Measurements from ENCODE around the gene ANP32E. TPM values are rescaled to one million over a fixed set of nuclear protein-coding genes. Genes with fewer than 3 reads are reported as not detected.

The ANP32E gene
- total and polyA plus RNA-seq, 9 of the 15 experiments (the other 6 are each of a cell fraction or from before 2014, with no cell fraction given), result 60.4 to 197 (median 104) TPM

DNA sequence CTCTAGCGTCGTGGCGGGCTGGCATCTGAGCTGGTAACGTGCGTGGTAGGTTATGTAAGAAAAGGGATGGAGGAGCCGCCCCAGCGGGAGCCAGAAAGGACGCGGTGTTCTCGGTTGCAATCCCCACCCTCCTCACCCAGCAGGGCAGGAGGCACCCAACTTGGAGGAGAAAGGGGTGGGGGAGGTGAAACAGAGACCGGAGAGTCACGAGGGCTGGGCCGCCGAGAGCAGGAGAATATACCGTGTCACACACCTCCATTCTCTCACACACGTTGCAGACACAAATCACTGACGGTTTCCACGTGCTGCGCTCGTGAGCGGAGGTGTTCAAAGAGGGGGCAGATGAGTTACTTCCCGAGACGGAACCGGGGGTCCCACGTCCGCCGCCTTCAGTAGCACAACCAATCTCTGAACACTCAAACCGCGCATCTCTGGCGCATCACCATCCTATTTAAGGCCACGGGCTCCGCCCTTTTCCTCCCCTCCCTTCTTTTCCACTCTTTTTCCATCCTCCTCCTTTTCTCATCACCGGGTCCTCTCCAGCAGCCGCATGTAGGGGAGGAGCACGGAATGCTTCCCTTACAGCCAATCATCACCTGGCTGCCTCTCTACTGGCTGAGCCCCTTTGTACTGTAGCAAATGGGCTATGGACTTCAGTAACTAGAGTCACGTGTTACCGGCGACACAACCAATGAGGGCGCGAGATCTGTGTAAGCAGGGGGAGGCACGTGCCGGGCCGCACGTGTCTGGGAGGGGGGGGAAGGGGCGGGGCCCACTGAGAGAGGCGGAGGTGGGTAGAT is 46.0 kb upstream of the ANP32E start, which contains the start of gene CIART:
Gene CIART (plus strand): TSS at position 797 of the 800 bp plus-strand sequence. CDS start 714 bp downstream, outside the sequence.
- no peak within 1 kb of the TSS for H3K4me3 ChIP-seq
- DNase-seq (ENCODE audit: extremely low read depth in 1 of 4, low spot score in 3 of 4), result peak in 2 of 4 experiments; percentile 36 to 52
- TF ChIP-seq ELF4 (CRISPR knock-in tag; IDR thresholded peaks at IDR 0.05) (no peak), GTF2E2 (tag; IDR thresholded peaks at IDR 0.05) (no peak), E2F6 (IDR thresholded peaks at IDR 0.05; ENCODE audit: borderline replicate concordance in 1 of 2, extremely low read depth in 1 of 2, insufficient read depth in 1 of 2, insufficient read length in 1 of 2, low read depth in 1 of 2, low read length in 1 of 2, poor library complexity in 1 of 2, severe bottlenecking in 1 of 2) (peak in 1 of 2 experiments; percentile 57), PHB2 (IDR thresholded peaks at IDR 0.05; ENCODE audit: low read depth) (no peak), L3MBTL2 (IDR thresholded peaks at IDR 0.05) (peak; percentile 37; the same call in 1 of the 2 replicates), ZNF444 (CRISPR knock-in tag; IDR thresholded peaks at IDR 0.05) (no peak)
- TF ChIP-seq, protein P1, sequence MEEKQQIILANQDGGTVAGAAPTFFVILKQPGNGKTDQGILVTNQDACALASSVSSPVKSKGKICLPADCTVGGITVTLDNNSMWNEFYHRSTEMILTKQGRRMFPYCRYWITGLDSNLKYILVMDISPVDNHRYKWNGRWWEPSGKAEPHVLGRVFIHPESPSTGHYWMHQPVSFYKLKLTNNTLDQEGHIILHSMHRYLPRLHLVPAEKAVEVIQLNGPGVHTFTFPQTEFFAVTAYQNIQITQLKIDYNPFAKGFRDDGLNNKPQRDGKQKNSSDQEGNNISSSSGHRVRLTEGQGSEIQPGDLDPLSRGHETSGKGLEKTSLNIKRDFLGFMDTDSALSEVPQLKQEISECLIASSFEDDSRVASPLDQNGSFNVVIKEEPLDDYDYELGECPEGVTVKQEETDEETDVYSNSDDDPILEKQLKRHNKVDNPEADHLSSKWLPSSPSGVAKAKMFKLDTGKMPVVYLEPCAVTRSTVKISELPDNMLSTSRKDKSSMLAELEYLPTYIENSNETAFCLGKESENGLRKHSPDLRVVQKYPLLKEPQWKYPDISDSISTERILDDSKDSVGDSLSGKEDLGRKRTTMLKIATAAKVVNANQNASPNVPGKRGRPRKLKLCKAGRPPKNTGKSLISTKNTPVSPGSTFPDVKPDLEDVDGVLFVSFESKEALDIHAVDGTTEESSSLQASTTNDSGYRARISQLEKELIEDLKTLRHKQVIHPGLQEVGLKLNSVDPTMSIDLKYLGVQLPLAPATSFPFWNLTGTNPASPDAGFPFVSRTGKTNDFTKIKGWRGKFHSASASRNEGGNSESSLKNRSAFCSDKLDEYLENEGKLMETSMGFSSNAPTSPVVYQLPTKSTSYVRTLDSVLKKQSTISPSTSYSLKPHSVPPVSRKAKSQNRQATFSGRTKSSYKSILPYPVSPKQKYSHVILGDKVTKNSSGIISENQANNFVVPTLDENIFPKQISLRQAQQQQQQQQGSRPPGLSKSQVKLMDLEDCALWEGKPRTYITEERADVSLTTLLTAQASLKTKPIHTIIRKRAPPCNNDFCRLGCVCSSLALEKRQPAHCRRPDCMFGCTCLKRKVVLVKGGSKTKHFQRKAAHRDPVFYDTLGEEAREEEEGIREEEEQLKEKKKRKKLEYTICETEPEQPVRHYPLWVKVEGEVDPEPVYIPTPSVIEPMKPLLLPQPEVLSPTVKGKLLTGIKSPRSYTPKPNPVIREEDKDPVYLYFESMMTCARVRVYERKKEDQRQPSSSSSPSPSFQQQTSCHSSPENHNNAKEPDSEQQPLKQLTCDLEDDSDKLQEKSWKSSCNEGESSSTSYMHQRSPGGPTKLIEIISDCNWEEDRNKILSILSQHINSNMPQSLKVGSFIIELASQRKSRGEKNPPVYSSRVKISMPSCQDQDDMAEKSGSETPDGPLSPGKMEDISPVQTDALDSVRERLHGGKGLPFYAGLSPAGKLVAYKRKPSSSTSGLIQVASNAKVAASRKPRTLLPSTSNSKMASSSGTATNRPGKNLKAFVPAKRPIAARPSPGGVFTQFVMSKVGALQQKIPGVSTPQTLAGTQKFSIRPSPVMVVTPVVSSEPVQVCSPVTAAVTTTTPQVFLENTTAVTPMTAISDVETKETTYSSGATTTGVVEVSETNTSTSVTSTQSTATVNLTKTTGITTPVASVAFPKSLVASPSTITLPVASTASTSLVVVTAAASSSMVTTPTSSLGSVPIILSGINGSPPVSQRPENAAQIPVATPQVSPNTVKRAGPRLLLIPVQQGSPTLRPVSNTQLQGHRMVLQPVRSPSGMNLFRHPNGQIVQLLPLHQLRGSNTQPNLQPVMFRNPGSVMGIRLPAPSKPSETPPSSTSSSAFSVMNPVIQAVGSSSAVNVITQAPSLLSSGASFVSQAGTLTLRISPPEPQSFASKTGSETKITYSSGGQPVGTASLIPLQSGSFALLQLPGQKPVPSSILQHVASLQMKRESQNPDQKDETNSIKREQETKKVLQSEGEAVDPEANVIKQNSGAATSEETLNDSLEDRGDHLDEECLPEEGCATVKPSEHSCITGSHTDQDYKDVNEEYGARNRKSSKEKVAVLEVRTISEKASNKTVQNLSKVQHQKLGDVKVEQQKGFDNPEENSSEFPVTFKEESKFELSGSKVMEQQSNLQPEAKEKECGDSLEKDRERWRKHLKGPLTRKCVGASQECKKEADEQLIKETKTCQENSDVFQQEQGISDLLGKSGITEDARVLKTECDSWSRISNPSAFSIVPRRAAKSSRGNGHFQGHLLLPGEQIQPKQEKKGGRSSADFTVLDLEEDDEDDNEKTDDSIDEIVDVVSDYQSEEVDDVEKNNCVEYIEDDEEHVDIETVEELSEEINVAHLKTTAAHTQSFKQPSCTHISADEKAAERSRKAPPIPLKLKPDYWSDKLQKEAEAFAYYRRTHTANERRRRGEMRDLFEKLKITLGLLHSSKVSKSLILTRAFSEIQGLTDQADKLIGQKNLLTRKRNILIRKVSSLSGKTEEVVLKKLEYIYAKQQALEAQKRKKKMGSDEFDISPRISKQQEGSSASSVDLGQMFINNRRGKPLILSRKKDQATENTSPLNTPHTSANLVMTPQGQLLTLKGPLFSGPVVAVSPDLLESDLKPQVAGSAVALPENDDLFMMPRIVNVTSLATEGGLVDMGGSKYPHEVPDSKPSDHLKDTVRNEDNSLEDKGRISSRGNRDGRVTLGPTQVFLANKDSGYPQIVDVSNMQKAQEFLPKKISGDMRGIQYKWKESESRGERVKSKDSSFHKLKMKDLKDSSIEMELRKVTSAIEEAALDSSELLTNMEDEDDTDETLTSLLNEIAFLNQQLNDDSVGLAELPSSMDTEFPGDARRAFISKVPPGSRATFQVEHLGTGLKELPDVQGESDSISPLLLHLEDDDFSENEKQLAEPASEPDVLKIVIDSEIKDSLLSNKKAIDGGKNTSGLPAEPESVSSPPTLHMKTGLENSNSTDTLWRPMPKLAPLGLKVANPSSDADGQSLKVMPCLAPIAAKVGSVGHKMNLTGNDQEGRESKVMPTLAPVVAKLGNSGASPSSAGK (IDR thresholded peaks at IDR 0.05), result peak; percentile 44; the same call in 1 of the 2 replicates

More for the DNA sequence above, 46.0 kb upstream of the ANP32E start, which contains the start of gene CIART:
- no peaks in the 10 kb centered on the region for H3K9me3 ChIP-seq (replicated peaks; ENCODE audit: control insufficient read depth, insufficient read depth, low read depth, low read length)
- no peak within 1 kb of the TSS; a peak in 2 of 4 replicates for H3K9ac ChIP-seq (ENCODE audit: insufficient read depth in 1 of 2, low read depth in 2 of 2, low read length in 2 of 2)
- peak within 1 kb of the TSS; percentile 39; the same call in 2 of the 3 replicates for H3K27ac ChIP-seq (ENCODE audit: extremely low read depth, low read depth, low read length)
- peak within 1 kb of the TSS; percentile 29; the same call in 1 of the 2 replicates for H3K4me2 ChIP-seq (ENCODE audit: insufficient read depth, low read length)
- ChIA-PET POLR2A (interaction anchor here (1.0 kb wide), 1 partner anchor 10 kb away, joined by 3 read pairs; the partner anchor contains the start of gene C1orf54), CTCF (ENCODE audit: low intra/inter-chr PET ratio) (interaction anchor here (0.6 to 4.0 kb wide), 2 partner anchors 26 to 34 kb away, joined by 4 to 43 read pairs; no protein-coding TSS in a partner anchor)
- H4K20me1 ChIP-seq (replicated peaks; ENCODE audit: control insufficient read depth, insufficient read depth, low read length), result no peaks in the 10 kb centered on the region
- H3K9me1 ChIP-seq (ENCODE audit: control insufficient read depth, insufficient read depth, low read length), result no peaks in the 10 kb centered on the region
- no peaks in the 10 kb centered on the region for H3K79me2 ChIP-seq (ENCODE audit: control insufficient read depth, insufficient read depth, low read length)
- H2AFZ ChIP-seq (ENCODE audit: low read depth, low read length), result peak within 1 kb of the TSS; percentile 88
- H3K4me1 ChIP-seq (replicated peaks in 1 of 2; ENCODE audit: control insufficient read depth in 2 of 2, insufficient read depth in 2 of 2, low read length in 2 of 2), result peaks cover 0 to 14% of the 10 kb centered on the region in 2 experiments; a peak in 3 of 5 replicates
- in situ Hi-C loops (cut with MboI) (no loop called here), intact Hi-C loops (cut with micrococcal nuclease) (loop anchor here (1.0 kb wide), 1 partner anchor 27 kb away; no protein-coding TSS in a partner anchor)
- WGBS (ENCODE audit: insufficient coverage, low coverage, missing lambda C conversion rate), result 72% methylated on average over 34 of the region's 46 CpGs
- no peaks in the 10 kb centered on the region for H3K36me3 ChIP-seq (ENCODE audit: control insufficient read depth, insufficient read depth, low read length)
- H3K27me3 ChIP-seq (ENCODE audit: control insufficient read depth in 2 of 2, insufficient read depth in 2 of 2, low read length in 2 of 2), result no peaks in the 10 kb centered on the region
- FAIRE-seq (no peak), ATAC-seq (peak; percentile 60)
- no TSS peak for BruUV-seq (replicated peaks)

Data from K562 (cell line).